DMS53 (cell line): ENCODE results near the gene CEP170.
"Not testable (repeated sequence)": the region's sequence is repeated elsewhere in the genome, so short reads cannot be mapped to it uniquely, and the experiment has no call there.

Source experiments
- DNase-seq: peaks from one replicate; lab custom pipeline; 2025; lab: John Stamatoyannopoulos, UW

The CEP170 gene

GRCh38 chr1:243233908-243234307, 21.2 kb downstream of the CEP170 start:
- no peak for DNase-seq

GRCh38 chr1:243230914-243231313, 24.2 kb downstream of the CEP170 start:
- DNase-seq, result peak; percentile 67

- DNase-seq, result no peak
These were observed 25.6 kb downstream of the CEP170 start for GRCh38 chr1:243229526-243229925.

- DNase-seq, result no peak
These were observed 27.5 kb downstream of the CEP170 start for GRCh38 chr1:243227622-243228021.

- DNase-seq, result no peak
These were observed 37.0 kb downstream of the CEP170 start for GRCh38 chr1:243218059-243218458.

GRCh38 chr1:243217349-243217748, 37.7 kb downstream of the CEP170 start:
- DNase-seq, result no peak

- DNase-seq, result no peak
These were observed 38.3 kb downstream of the CEP170 start for GRCh38 chr1:243216741-243217140.

- DNase-seq, result not testable (repeated sequence)
These were observed 39.7 kb downstream of the CEP170 start for GRCh38 chr1:243215276-243215875.

- DNase-seq, result no peak
These were observed 41.9 kb downstream of the CEP170 start for GRCh38 chr1:243213045-243213787.

- DNase-seq, result not testable (repeated sequence)
These were observed 43.1 kb downstream of the CEP170 start for GRCh38 chr1:243211984-243212383.

GRCh38 chr1:243205026-243205501, 50.0 kb downstream of the CEP170 start:
- DNase-seq, result not testable (repeated sequence)

- not testable (repeated sequence) for DNase-seq
These were observed 50.7 kb downstream of the CEP170 start for GRCh38 chr1:243204336-243204735.

GRCh38 chr1:243203196-243203595, 51.9 kb downstream of the CEP170 start:
- not testable (repeated sequence) for DNase-seq

GRCh38 chr1:243201316-243201715, 53.8 kb downstream of the CEP170 start:
- not testable (repeated sequence) for DNase-seq

- DNase-seq, result not testable (repeated sequence)
These were observed 57.6 kb downstream of the CEP170 start for GRCh38 chr1:243197524-243197923.

GRCh38 chr1:243193330-243193729, 61.8 kb downstream of the CEP170 start:
- DNase-seq, result not testable (repeated sequence)

GRCh38 chr1:243186201-243186995, 68.7 kb downstream of the CEP170 start:
- not testable (repeated sequence) for DNase-seq

GRCh38 chr1:243184787-243185186, 70.3 kb downstream of the CEP170 start:
- DNase-seq, result not testable (repeated sequence)

- DNase-seq, result not testable (repeated sequence)
These were observed 71.4 kb downstream of the CEP170 start for GRCh38 chr1:243183661-243184060.

GRCh38 chr1:243183176-243183575, 71.9 kb downstream of the CEP170 start:
- DNase-seq, result not testable (repeated sequence)

- no peak for DNase-seq
These were observed 75.4 kb downstream of the CEP170 start for GRCh38 chr1:243179720-243180119.

- DNase-seq, result not testable (repeated sequence)
These were observed 77.3 kb downstream of the CEP170 start for GRCh38 chr1:243177792-243178191.
